GM10248 (cell line): ENCODE measurements around the gene SRRM2.

Experiments used
- CTCF ChIA-PET: fragments of 300-600 bp; sonication (Branson Sonifier 250); formaldehyde crosslinking; extraction: SDS; loops from one replicate; lab custom pipeline; 2021; ENCODE audit warnings: antibody characterized with exemption; lab: Yijun Ruan, JAX
- POLR2A ChIA-PET: fragments of 350-650 bp; sonication (Branson Sonifier 250); formaldehyde crosslinking; extraction: SDS; loops from one replicate; lab custom pipeline; 2020; ENCODE audit warnings: antibody characterized with exemption; lab: Yijun Ruan, JAX
- DNase-seq: peaks from one replicate; pipeline ENCODE4 v3.0.0; 2012; ENCODE audit errors: extremely low spot score
- TF ChIP-seq, protein P1 (sequence below): IDR thresholded peaks from 2 replicates; pipeline ENCODE4 v1.5.1; 2012; ENCODE audit warnings: mild to moderate bottlenecking, low read depth; ENCODE audit errors: extremely low read depth, missing control alignments, control extremely low read depth

The SRRM2 gene

DNA sequence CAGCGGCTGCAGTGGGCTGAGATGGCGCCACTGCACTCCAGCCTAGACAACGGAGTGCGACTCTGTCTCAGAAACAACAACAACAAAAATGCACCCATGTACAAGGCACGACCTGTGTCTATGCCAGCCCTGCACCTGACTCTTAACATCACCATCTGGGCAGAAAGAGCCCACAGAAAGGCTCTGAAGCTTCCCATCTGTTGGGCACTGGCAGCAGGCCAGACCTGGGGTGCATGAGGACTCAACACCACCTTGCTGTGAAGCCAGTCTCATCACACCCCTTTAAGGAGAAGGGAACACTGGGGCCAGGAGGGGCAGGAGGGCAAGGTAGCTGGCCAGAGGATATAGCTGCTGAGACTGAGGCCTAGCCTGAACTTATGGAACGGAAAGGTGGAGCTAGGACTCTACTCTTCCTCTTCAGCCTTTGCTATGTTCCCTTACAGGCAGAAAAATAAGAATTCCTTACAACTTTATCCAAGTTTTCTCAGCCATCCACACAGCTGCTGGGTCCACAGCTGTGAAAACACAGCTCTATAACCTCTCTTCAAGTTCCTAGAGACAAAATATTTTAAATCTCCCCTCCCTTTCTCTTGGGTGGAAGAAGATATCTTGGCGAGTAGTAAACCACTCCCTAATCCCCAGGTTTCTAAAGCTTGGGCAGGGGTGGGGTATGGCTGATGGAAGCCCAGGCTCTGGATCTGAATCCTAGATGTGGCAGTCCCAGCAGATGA lies 21.9 kb downstream of the SRRM2 start:
- ChIA-PET CTCF (interaction anchor here (1.1 to 1.8 kb wide), 3 partner anchors 17 to 208 kb away, joined by 4 to 7 read pairs (median 5); no protein-coding TSS in a partner anchor), POLR2A (no interaction called here)
- no peak for DNase-seq
- TF ChIP-seq, protein P1, sequence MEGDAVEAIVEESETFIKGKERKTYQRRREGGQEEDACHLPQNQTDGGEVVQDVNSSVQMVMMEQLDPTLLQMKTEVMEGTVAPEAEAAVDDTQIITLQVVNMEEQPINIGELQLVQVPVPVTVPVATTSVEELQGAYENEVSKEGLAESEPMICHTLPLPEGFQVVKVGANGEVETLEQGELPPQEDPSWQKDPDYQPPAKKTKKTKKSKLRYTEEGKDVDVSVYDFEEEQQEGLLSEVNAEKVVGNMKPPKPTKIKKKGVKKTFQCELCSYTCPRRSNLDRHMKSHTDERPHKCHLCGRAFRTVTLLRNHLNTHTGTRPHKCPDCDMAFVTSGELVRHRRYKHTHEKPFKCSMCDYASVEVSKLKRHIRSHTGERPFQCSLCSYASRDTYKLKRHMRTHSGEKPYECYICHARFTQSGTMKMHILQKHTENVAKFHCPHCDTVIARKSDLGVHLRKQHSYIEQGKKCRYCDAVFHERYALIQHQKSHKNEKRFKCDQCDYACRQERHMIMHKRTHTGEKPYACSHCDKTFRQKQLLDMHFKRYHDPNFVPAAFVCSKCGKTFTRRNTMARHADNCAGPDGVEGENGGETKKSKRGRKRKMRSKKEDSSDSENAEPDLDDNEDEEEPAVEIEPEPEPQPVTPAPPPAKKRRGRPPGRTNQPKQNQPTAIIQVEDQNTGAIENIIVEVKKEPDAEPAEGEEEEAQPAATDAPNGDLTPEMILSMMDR = no peak

DNA sequence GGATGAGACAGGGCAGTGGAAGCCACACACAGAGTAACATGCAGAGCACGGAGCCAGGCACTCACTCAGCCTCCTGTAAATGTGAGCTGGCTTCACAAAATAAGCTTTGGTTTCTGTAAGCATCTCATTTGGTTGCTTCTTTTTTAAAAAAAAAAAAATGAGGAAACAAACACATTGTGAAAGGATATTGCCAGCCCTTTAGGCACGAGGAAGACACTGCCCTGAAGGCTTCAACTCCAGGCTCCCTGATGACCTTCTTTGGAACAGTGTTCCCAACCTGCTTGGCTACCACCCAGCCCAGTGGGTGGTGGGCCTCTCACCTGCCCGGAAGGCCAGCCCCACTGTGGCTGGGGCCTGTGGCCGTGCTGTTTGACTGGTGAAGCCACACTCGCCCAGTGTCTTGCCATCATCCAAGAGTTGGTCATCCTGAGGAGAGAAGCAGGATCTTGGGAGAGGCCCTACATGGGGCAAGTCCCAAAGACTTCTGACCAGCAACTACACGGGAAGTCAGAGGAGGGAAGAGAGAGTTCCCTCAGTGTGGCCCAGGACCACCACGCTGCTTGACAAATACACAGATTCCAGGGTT lies 22.8 kb downstream of the SRRM2 start:
- DNase-seq = no peak
- POLR2A ChIA-PET = no interaction called here
- CTCF ChIA-PET = no interaction called here
- TF ChIP-seq, protein P1 = no peak

DNA sequence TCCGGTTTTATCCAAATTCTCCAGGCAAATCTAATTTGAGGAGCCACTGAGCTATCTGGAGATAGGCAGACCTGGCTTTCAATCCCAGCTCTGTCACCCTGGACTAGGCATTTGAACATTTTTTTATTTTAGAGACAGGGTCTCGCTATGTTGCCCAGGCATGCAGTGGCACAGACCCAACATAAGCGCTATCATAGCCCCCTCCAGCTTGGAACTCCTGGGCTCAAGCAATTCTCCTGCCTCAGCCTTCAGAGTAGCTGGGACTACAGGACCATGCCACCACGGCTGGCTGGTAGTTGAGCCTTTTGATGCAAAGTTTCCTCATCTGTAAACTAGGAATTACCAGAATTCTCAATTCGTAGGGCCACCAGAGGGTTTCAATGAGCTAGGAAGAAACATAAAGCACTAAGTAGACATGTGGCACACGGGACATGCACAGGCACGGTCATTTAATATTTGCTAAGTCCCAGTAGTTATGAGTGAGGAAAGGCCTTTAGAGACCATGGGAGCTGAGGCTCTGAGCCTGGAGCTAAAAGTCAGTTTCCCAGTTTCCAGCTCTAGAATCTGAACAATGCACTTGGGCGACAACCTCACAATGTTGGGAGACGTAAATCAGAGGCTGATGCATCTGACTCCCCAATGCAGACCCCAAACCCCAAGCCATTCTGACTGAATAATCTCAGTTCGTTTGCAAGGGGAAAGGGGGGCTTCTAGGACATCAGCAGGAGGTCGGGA lies 23.5 kb downstream of the SRRM2 start:
- DNase-seq = no peak
- TF ChIP-seq, protein P1 = no peak
- POLR2A ChIA-PET = no interaction called here
- CTCF ChIA-PET = interaction anchor here (1.2 to 2.6 kb wide), 2 partner anchors 9 to 92 kb away, joined by 3 to 11 read pairs; no protein-coding TSS in a partner anchor

DNA sequence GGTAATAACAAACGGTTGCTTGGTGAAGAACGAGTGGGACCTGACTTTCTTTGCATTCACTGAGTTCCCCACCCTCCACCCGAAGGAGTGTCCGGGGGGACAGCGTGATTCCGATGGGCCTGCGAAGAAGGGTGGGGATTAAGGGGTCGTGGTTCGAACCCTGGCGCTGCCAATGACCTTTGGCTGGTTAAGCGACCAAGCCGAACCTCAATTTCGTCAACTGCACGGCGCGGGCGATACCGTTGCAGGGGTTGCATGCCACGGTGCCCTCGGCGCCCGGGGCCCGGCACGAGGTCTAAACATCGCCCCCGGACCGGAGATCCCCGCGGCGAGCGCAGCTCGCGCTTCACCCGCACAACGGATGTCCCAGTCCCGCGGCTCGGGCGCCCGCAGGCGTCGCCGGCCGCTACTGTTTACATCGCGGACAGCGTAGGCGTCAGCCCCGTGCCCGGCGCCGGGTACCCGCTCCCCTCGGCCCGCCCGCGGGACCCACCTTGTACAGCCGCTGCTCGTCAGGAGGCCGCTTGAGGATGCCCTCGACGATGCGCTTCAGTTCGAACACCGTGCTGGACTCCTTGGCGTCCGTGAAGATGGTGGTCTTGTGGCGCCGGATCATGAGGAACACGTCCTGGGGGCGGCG lies 24.2 kb downstream of the SRRM2 start:
- no peak for DNase-seq
- POLR2A ChIA-PET = no interaction called here
- CTCF ChIA-PET = interaction anchor here (1.2 to 2.6 kb wide), 2 partner anchors 10 to 92 kb away, joined by 3 to 11 read pairs; no protein-coding TSS in a partner anchor
- TF ChIP-seq, protein P1 = no peak

DNA sequence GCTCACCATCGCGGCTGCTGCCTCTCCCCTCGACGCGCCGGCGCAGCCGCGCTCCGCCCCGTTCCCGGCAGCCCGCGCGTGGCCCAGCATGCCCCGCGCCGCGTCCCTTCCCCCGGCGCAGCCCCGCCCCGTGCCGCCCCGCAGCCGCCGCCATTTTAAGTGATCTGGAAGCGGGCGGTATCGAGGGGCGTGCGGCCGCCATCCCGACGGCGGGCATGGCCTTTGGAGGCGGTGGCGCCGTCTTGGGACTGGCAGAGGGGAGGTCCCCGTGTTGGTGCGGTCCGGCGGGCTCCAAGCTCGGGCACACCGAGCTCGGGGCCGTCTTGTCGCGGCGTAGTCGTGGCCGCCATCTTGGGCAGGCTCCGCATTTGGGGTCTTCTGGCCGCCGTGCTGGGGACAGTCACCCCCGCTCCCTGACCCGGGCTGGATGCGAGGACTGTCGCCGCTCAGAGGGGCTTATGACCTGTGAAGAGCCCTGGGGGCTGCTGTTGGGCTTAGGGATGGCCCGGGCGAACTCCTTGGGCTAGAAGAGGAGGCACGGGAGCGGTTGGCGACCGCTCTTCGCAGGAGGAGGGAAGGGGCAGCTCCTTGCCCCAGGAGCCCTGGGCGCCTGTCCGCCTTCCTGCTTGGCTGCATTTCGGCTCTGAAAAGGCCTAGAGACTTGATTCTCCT lies 24.9 kb downstream of the SRRM2 start, which contains the start of gene ELOB:
Gene ELOB, minus strand, starts transcription at position 50 of the 672 bp plus-strand sequence. Its CDS starts 41 bp downstream, at position 9.
- ChIA-PET POLR2A (no interaction called here), CTCF (interaction anchor here (2.6 kb wide), 1 partner anchor 91 kb away, joined by 11 read pairs; no protein-coding TSS in a partner anchor)
- TF ChIP-seq, protein P1 = no peak
- peak; percentile 97 for DNase-seq
